Head of caudate nucleus (tissue), 42 donors: Measurements from ENCODE around the gene EFNB3.

Experiments
- DNase-seq, 42 donors: peaks; one replicate each; pipeline versions ENCODE4 v3.0.0 to v3.0.0-alpha.2; 2020 to 2021; ENCODE audit warnings: mixed read lengths in 7 of 42
- intact Hi-C: fragments of 100-400 bp; cut with DNase I; formaldehyde crosslinking; loops from one replicate; pipeline ENCODE4 v1.15.0; 2022

The EFNB3 gene

GRCh38 chr17:7704601-7705268 is at the start of gene EFNB3:
Gene EFNB3 (plus strand): TSS chr17:7705202. CDS start chr17:7705599, 397 bp downstream.
- DNase-seq = peak in 38 of 42 donors; percentile 14 to 80 (median 60)
- intact Hi-C loops = no loop called here

GRCh38 chr17:7655541-7655840 is 49.5 kb upstream of the EFNB3 start:
- intact Hi-C loops = no loop called here
- DNase-seq = peak in 2 of 42 donors; percentile 14 to 17

- intact Hi-C loops = no loop called here
- DNase-seq = peak in 41 of 42 donors; percentile 12 to 85 (median 58)
Measured at GRCh38 chr17:7656958-7657609, 47.9 kb upstream of the EFNB3 start.

GRCh38 chr17:7667656-7668406 is 37.2 kb upstream of the EFNB3 start:
- peak in 37 of 42 donors; percentile 17 to 85 (median 59) for DNase-seq
- intact Hi-C loops = no loop called here

GRCh38 chr17:7668482-7668881 is 36.5 kb upstream of the EFNB3 start:
- intact Hi-C loops = no loop called here
- no peak for DNase-seq

GRCh38 chr17:7673239-7673638 is 31.8 kb upstream of the EFNB3 start:
- DNase-seq = no peak
- intact Hi-C loops = no loop called here

GRCh38 chr17:7674934-7675333 is 30.1 kb upstream of the EFNB3 start:
- DNase-seq = no peak
- intact Hi-C loops = no loop called here

- no peak for DNase-seq
- intact Hi-C loops = no loop called here
Measured at GRCh38 chr17:7676533-7676932, 28.5 kb upstream of the EFNB3 start.

GRCh38 chr17:7677388-7678067 is 27.5 kb upstream of the EFNB3 start:
- intact Hi-C loops = no loop called here
- DNase-seq = no peak

- intact Hi-C loops = loop anchor here (5.0 to 10.0 kb wide), 2 partner anchors 58 to 100 kb away; partner anchors contain the start of genes MPDU1 and SAT2
Measured at GRCh38 chr17:7684851-7685532, 20.0 kb upstream of the EFNB3 start.

GRCh38 chr17:7685533-7686221 is 19.3 kb upstream of the EFNB3 start:
- intact Hi-C loops = loop anchor here (5.0 to 10.0 kb wide), 2 partner anchors 58 to 101 kb away; partner anchors contain the start of genes MPDU1 and SAT2
- peak; percentile 89 to 98 (median 96) for DNase-seq

More at GRCh38 chr17:7684851-7685532, 20.0 kb upstream of the EFNB3 start:
- DNase-seq = no peak

- intact Hi-C loops = loop anchor here (5.0 to 10.0 kb wide), 2 partner anchors 59 to 102 kb away; partner anchors contain the start of genes MPDU1 and SAT2
- peak; percentile 64 to 92 (median 84) for DNase-seq
Measured at GRCh38 chr17:7686222-7687071, 18.6 kb upstream of the EFNB3 start.

GRCh38 chr17:7687072-7687907 is 17.7 kb upstream of the EFNB3 start, which contains the start of gene TP53:
Gene TP53 (minus strand): TSS chr17:7687490. CDS start chr17:7676594, 10,896 bp downstream.
- DNase-seq = peak; percentile 84 to 97 (median 92)
- intact Hi-C loops = loop anchor here (5.0 to 10.0 kb wide), 2 partner anchors 60 to 102 kb away; partner anchors contain the start of genes MPDU1 and SAT2

GRCh38 chr17:7687908-7688807 is 16.8 kb upstream of the EFNB3 start, which contains the start of gene WRAP53:
Gene WRAP53 (plus strand): TSS chr17:7688477. CDS start chr17:7688649, 172 bp downstream.
- DNase-seq = peak; percentile 95 to 99 (median 98)
- intact Hi-C loops = loop anchor here (5.0 to 10.0 kb wide), 2 partner anchors 61 to 103 kb away; partner anchors contain the start of genes MPDU1 and SAT2
